HK-2 (cell line): ENCODE measurements around the gene PIGC.

Experiments used
- DNase-seq: peaks from one replicate; pipeline ENCODE4 v3.0.0-alpha.2; 2018; ENCODE audit not compliant: unreplicated experiment

The PIGC gene

GRCh38 chr1:172398970-172399755, 44.7 kb downstream of the PIGC start:
- peak; percentile 65 for DNase-seq

GRCh38 chr1:172398193-172398592, 45.7 kb downstream of the PIGC start:
- no peak for DNase-seq

GRCh38 chr1:172397633-172398032, 46.2 kb downstream of the PIGC start:
- DNase-seq = no peak

- DNase-seq = no peak
These were observed 46.6 kb downstream of the PIGC start for GRCh38 chr1:172397221-172397620.

- DNase-seq = no peak
These were observed 48.3 kb downstream of the PIGC start for GRCh38 chr1:172395576-172395975.

GRCh38 chr1:172394811-172395210, 49.1 kb downstream of the PIGC start:
- no peak for DNase-seq

- DNase-seq = no peak
These were observed 49.6 kb downstream of the PIGC start for GRCh38 chr1:172394141-172394751.

GRCh38 chr1:172393354-172393753, 50.5 kb downstream of the PIGC start:
- DNase-seq = no peak

GRCh38 chr1:172391976-172392375, 51.9 kb downstream of the PIGC start:
- DNase-seq = no peak
